Thoracic aorta (tissue), 2 donors: Measurements from ENCODE around the gene LRRC73. TPM values are rescaled to one million over a fixed set of nuclear protein-coding genes. Genes with fewer than 3 reads are reported as not detected.

ENCODE experiments used
- ATAC-seq: fragments of 150-250 bp; one replicate; pipeline ENCODE4 v1.8.0; 2017; ENCODE audit warnings: low read depth; ENCODE audit not compliant: insufficient number of reproducible peaks, low FRiP score
- DNase-seq: peaks from one replicate; pipeline ENCODE4 v3.0.0-alpha.2; 2020; ENCODE audit warnings: low spot score
- H3K27ac ChIP-seq, 2 donors: fragments of 200-600 bp; sonication (generic); 1 replicate in 1 of 2; 2 replicates in 1 of 2; pipeline ENCODE4 v1.5.1; 2016; ENCODE audit warnings: mild to moderate bottlenecking in 2 of 2, moderate library complexity in 2 of 2
- H3K27me3 ChIP-seq: fragments of 200-600 bp; sonication (generic); replicated peaks from 2 replicates; pipeline ENCODE4 v1.6.0; 2016; ENCODE audit warnings: mild to moderate bottlenecking; ENCODE audit not compliant: insufficient read depth
- H3K36me3 ChIP-seq: fragments of 200-600 bp; sonication (generic); one replicate; pipeline ENCODE4 v1.5.1; 2016
- H3K4me1 ChIP-seq, 2 donors: fragments of 200-600 bp; sonication (generic); 1 replicate in 1 of 2; 2 replicates in 1 of 2; pipeline versions ENCODE4 v1.5.1 to v1.6.0; 2016; ENCODE audit warnings: low read depth in 2 of 2, mild to moderate bottlenecking in 1 of 2; ENCODE audit not compliant: control insufficient read depth in 1 of 2
- H3K4me3 ChIP-seq: fragments of 200-600 bp; sonication (generic); 2 replicates; pipeline ENCODE4 v1.5.1; 2016; ENCODE audit warnings: mild to moderate bottlenecking
- H3K9me3 ChIP-seq: fragments of 200-600 bp; sonication (generic); 2 replicates; pipeline ENCODE4 v1.5.1; 2016
- CTCF ChIP-seq: fragments of 200-600 bp; sonication (generic); IDR thresholded peaks from one replicate; pipeline ENCODE4 v1.5.1; 2019; ENCODE audit warnings: antibody characterized with exemption
- total RNA-seq, 2 donors: library from RNA; depleted of rRNA; stranded (reverse); fragments of >200 nt; gene quantifications; one replicate each; pipeline versions ENCODE4 v1.1.0 to v1.2.3, GENCODE V29; 2016

The LRRC73 gene
- total RNA-seq, 2 donors from 2014 or later = 0.54 to 0.63 TPM

DNA sequence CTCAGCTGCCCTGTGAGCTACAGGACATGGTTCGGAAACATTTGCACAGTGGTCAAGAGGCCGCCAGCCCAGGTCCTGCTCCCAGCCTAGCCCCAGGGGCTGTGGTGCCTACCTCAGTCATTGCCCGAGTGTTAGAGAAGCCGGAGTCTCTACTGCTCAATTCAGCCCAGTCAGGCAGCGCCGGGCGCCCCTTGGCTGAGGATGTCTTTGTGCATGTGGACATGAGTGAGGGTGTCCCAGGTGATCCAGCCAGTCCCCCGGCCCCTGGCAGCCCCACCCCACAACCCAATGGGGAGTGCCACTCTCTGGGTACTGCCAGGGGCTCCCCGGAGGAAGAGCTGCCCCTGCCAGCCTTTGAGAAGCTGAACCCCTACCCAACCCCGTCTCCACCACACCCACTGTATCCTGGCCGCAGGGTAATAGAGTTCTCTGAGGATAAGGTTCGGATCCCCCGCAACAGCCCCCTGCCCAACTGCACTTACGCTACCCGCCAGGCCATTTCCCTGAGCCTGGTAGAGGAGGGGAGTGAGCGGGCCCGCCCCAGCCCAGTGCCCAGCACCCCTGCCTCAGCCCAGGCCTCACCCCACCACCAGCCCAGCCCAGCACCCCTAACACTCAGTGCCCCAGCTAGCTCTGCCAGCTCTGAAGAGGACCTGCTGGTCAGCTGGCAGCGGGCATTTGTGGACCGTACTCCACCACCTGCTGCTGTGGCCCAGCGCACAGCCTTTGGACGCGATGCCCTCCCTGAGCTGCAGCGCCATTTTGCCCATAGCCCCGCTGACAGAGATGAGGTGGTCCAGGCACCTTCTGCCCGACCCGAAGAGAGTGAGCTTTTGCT, 5.2 kb downstream of the LRRC73 start:
- Histone ChIP-seq H3K27me3 (no peaks in the 10 kb centered on the region), H3K36me3 (peaks cover 33% of the 10 kb centered on the region), H3K9me3 (no peaks in the 10 kb centered on the region), H3K27ac (no peak overlapping the region), H3K4me1 (peaks cover 7 to 16% of the 10 kb centered on the region in 2 donors), H3K4me3 (no peak overlapping the region)
- DNase-seq (no peak), ATAC-seq (no peak)
- no peak for TF ChIP-seq CTCF

DNA sequence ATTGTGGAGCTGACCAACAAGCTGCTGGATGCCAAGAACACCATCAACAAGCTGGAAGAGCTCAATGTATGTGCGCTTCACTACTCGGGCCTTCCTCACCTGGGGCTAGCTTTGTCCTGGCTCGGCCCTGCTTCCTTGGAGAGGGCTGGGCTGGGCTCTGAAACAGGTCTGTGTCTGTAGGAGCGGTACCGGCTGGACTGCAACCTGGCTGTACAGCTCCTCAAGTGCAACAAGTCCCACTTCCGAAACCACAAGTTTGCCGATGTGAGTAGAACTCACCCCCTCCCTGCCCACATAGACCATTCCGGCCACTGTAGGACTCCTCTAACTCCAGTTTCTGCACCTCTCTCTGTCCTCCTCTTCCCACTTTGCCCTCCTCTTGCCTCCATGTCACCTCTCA, 6.7 kb downstream of the LRRC73 start:
- TF ChIP-seq CTCF = no peak
- Histone ChIP-seq H3K4me1 (peaks cover 0 to 21% of the 10 kb centered on the region in 2 donors), H3K27ac (no peak overlapping the region), H3K27me3 (no peaks in the 10 kb centered on the region), H3K4me3 (no peak overlapping the region), H3K9me3 (no peaks in the 10 kb centered on the region), H3K36me3 (peaks cover 41% of the 10 kb centered on the region)
- ATAC-seq = no peak
- DNase-seq = no peak

- Histone ChIP-seq H3K9me3 (no peaks in the 10 kb centered on the region), H3K27me3 (no peaks in the 10 kb centered on the region), H3K27ac (no peak overlapping the region), H3K4me1 (peaks cover 0 to 25% of the 10 kb centered on the region in 2 donors), H3K36me3 (peaks cover 41% of the 10 kb centered on the region), H3K4me3 (no peak overlapping the region)
- DNase-seq (no peak), ATAC-seq (no peak)
- TF ChIP-seq CTCF = no peak
Observed at GRCh38 chr6:43502666-43503065, 7.5 kb downstream of the LRRC73 start.

GRCh38 chr6:43500921-43501320, 9.2 kb downstream of the LRRC73 start:
- DNase-seq = no peak
- peaks cover 41% of the 10 kb centered on the region for H3K36me3 ChIP-seq

More at GRCh38 chr6:43500921-43501320, 9.2 kb downstream of the LRRC73 start:
- H3K4me1 ChIP-seq = peaks cover 10 to 39% of the 10 kb centered on the region in 2 donors
- ATAC-seq = no peak
- no peaks in the 10 kb centered on the region for H3K9me3 ChIP-seq
- TF ChIP-seq CTCF = no peak
- no peak overlapping the region for H3K4me3 ChIP-seq
- H3K27ac ChIP-seq = no peak overlapping the region
- H3K27me3 ChIP-seq = no peaks in the 10 kb centered on the region
